H1 (cell line): Measurements from ENCODE around the gene STARD9.

Experiments
- TAF1 ChIP-seq: IDR thresholded peaks from 2 replicates; pipeline ENCODE4 v1.6.1; 2011; ENCODE audit warnings: mild to moderate bottlenecking, low read depth, low read length
- TCF12 ChIP-seq: IDR thresholded peaks from 2 replicates; pipeline ENCODE4 v1.6.1; 2011; ENCODE audit warnings: low read depth, mild to moderate bottlenecking, low read length

DNA sequence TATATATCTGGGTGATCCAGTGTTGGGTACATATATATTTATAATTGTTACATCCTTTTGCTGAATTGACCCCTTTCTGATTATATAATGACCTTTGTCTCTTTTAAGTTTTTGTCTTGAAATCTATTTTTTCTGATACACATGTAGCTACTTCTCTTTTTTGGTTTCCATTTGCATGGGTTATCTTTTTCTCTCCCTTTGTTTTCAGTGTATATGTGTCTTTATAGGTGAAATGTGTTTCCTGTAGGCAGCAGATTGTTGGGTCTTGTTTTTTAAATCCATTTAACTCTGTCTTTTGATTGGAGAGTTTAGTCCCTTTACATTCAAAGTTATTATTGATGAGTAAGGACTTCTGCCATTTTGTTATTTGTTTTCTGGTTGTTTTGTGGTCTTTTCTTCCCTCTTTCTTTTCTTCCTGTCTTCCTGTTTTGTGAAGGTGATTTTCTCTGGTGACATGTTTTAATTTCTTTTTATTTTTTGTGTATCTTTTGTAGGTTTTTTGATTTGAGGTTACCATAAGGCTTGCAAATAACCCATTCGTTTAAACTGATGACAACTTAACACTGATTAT lies 56.8 kb downstream of the STARD9 start:
- TF ChIP-seq TAF1 (no peak), TCF12 (no peak)
